Fibroblast of villous mesenchyme (primary cell): ENCODE measurements around the gene FBXO27. TPM values are rescaled to one million over a fixed set of nuclear protein-coding genes. Genes with fewer than 3 reads are reported as not detected.
A peak's percentile ranks its signal among the peaks of the same experiment; 100 is the strongest.

ENCODE experiments used
- DNase-seq: peaks from one replicate; pipeline ENCODE4 v3.0.0-alpha.2; 2010; ENCODE audit warnings: low read depth
- H3K4me3 ChIP-seq: 2 replicates; pipeline ENCODE4 v1.5.1; 2011; ENCODE audit warnings: low read depth, mild to moderate bottlenecking, low read length
- total RNA-seq: library from RNA; depleted of rRNA; stranded (reverse); fragments of >200 nt; gene quantifications from 2 replicates; pipeline ENCODE4 v1.2.3, GENCODE V29; 2012
- TF ChIP-seq, protein P1 (sequence below): IDR thresholded peaks from 2 replicates; pipeline ENCODE4 v1.5.1; 2012; ENCODE audit warnings: low read depth, mild to moderate bottlenecking, low read length; ENCODE audit not compliant: insufficient read depth

FBXO27 gene
- 2.9 and 4.7 TPM in 2 replicates for total RNA-seq

- peak within 1 kb of the TSS; percentile 69 for H3K4me3 ChIP-seq
- DNase-seq, result no peak
- TF ChIP-seq, protein P1, sequence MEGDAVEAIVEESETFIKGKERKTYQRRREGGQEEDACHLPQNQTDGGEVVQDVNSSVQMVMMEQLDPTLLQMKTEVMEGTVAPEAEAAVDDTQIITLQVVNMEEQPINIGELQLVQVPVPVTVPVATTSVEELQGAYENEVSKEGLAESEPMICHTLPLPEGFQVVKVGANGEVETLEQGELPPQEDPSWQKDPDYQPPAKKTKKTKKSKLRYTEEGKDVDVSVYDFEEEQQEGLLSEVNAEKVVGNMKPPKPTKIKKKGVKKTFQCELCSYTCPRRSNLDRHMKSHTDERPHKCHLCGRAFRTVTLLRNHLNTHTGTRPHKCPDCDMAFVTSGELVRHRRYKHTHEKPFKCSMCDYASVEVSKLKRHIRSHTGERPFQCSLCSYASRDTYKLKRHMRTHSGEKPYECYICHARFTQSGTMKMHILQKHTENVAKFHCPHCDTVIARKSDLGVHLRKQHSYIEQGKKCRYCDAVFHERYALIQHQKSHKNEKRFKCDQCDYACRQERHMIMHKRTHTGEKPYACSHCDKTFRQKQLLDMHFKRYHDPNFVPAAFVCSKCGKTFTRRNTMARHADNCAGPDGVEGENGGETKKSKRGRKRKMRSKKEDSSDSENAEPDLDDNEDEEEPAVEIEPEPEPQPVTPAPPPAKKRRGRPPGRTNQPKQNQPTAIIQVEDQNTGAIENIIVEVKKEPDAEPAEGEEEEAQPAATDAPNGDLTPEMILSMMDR, result no peak
These were observed at the start of gene FBXO27 for GRCh38 chr19:39032063-39032918. TSS of gene FBXO27 (minus strand) at chr19:39032549. CDS start at chr19:39032227, 322 bp downstream.

- no peak overlapping the region for H3K4me3 ChIP-seq
- DNase-seq, result no peak
- TF ChIP-seq, protein P1, result no peak
These were observed 48.1 kb upstream of the FBXO27 start for GRCh38 chr19:39080431-39080830.

- peak; percentile 64 for DNase-seq
- TF ChIP-seq, protein P1, result no peak
- H3K4me3 ChIP-seq, result no peak overlapping the region
These were observed 46.3 kb upstream of the FBXO27 start for GRCh38 chr19:39078436-39079200.

- H3K4me3 ChIP-seq, result no peak overlapping the region
- TF ChIP-seq, protein P1, result no peak
- no peak for DNase-seq
These were observed 45.0 kb upstream of the FBXO27 start for GRCh38 chr19:39077323-39077722.

- DNase-seq, result no peak
- TF ChIP-seq, protein P1, result no peak
- no peak overlapping the region for H3K4me3 ChIP-seq
These were observed 42.6 kb upstream of the FBXO27 start for GRCh38 chr19:39074942-39075341.

DNA sequence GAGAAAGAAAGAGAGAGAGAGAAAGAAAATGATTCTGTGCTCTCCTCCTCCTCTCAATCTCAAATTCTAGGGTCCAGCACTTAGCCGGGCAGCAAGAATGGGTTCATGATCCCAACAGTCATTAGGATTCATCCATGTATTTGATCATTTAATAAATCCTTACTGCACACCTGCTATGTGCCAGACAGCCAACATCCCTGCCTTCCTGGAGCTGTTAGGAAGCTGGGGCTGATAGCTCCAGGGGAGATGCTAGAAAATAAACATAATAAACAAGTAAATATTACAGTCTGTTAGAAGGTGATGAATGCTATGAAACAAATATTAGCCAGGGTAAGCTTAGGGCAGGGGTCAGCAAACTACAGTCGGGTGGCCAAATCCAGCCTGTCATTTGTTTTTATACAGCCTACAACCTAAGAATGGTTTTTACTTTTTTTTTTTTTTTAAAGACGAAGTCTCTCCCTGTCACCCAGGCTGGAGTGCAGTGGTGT lies 41.9 kb upstream of the FBXO27 start:
- no peak overlapping the region for H3K4me3 ChIP-seq
- TF ChIP-seq, protein P1, result no peak
- no peak for DNase-seq
